ENCODE measurements around the gene ASIC3.

ASIC3 gene

GRCh38 chr7:151001546-151001945 lies 46.8 kb upstream of the ASIC3 start:
- Histone ChIP-seq H4K91ac (ENCODE audit: low read length) (no peak overlapping the region), H3K4me2 (ENCODE audit: low read length, poor library complexity, severe bottlenecking) (no peak overlapping the region), H3K4me1 (ENCODE audit: control insufficient read depth, insufficient read depth, low read depth, low read length) (peaks cover 2% of the 10 kb centered on the region), H3K27me3 (ENCODE audit: control insufficient read depth in 1 of 2, insufficient read depth in 1 of 2, low read length in 2 of 2) (peaks cover 28 to 66% of the 10 kb centered on the region in 2 experiments), H2BK5ac (ENCODE audit: low read depth, low read length, poor library complexity, severe bottlenecking) (no peak overlapping the region), H3K9me3 (ENCODE audit: control insufficient read depth, low read length) (no peaks in the 10 kb centered on the region), H3K36me3 (ENCODE audit: control insufficient read depth in 1 of 2, insufficient read depth in 2 of 2, low read depth in 1 of 2, low read length in 2 of 2) (no peaks in the 10 kb centered on the region), H3K23ac (ENCODE audit: low read length in 2 of 2) (no peak overlapping the region), H2BK15ac (ENCODE audit: low read depth, poor library complexity, severe bottlenecking) (no peak overlapping the region), H2AK5ac (ENCODE audit: low read length, severe bottlenecking) (no peak overlapping the region), H3K14ac (ENCODE audit: low read length in 2 of 2) (no peak overlapping the region), H3K27ac (ENCODE audit: low read length, poor library complexity, severe bottlenecking) (no peak overlapping the region), H2AFZ (ENCODE audit: low read depth, low read length) (no peak overlapping the region), H3K18ac (ENCODE audit: low read depth in 1 of 2, low read length in 2 of 2) (no peak overlapping the region), H3K4ac (ENCODE audit: low read depth in 1 of 2, low read length in 2 of 2) (no peak overlapping the region), H3K9ac (ENCODE audit: low read length) (no peak overlapping the region), H2BK120ac (ENCODE audit: low read depth, low read length) (no peak overlapping the region), H3K79me1 (replicated peaks; ENCODE audit: low read length, poor library complexity, severe bottlenecking) (no peaks in the 10 kb centered on the region), H4K8ac (ENCODE audit: low read length) (no peak overlapping the region), H3K4me3 (ENCODE audit: insufficient read depth in 1 of 2, low read depth in 1 of 2, low read length in 2 of 2) (no peak overlapping the region), H2BK12ac (ENCODE audit: low read length in 2 of 2) (no peak overlapping the region)
- DNase-seq, result no peak
- 95% methylated on average over 16 of the region's 16 CpGs for WGBS

- H3K4me3 ChIP-seq (ENCODE audit: insufficient read depth in 1 of 2, low read depth in 1 of 2, low read length in 2 of 2), result no peak overlapping the region
- peaks cover 8% of the 10 kb centered on the region for H3K4me1 ChIP-seq (ENCODE audit: control insufficient read depth, insufficient read depth, low read depth, low read length)
- H3K27me3 ChIP-seq (ENCODE audit: control insufficient read depth in 1 of 2, insufficient read depth in 1 of 2, low read length in 2 of 2), result peaks cover 43 to 61% of the 10 kb centered on the region in 2 experiments
- H2AFZ ChIP-seq (ENCODE audit: low read depth, low read length), result no peak overlapping the region
- H3K18ac ChIP-seq (ENCODE audit: low read depth in 1 of 2, low read length in 2 of 2), result no peak overlapping the region
- no peak overlapping the region for H4K8ac ChIP-seq (ENCODE audit: low read length)
- no peak overlapping the region for H3K4me2 ChIP-seq (ENCODE audit: low read length, poor library complexity, severe bottlenecking)
- H3K79me1 ChIP-seq (replicated peaks; ENCODE audit: low read length, poor library complexity, severe bottlenecking), result no peaks in the 10 kb centered on the region
- no peaks in the 10 kb centered on the region for H3K9me3 ChIP-seq (ENCODE audit: control insufficient read depth, low read length)
- H2AK5ac ChIP-seq (ENCODE audit: low read length, severe bottlenecking), result no peak overlapping the region
- H3K23ac ChIP-seq (ENCODE audit: low read length in 2 of 2), result no peak overlapping the region
- H2BK12ac ChIP-seq (ENCODE audit: low read length in 2 of 2), result no peak overlapping the region
- WGBS, result 79% methylated on average over 12 of the region's 12 CpGs
- no peak overlapping the region for H3K9ac ChIP-seq (ENCODE audit: low read length)
- no peak overlapping the region for H2BK5ac ChIP-seq (ENCODE audit: low read depth, low read length, poor library complexity, severe bottlenecking)
- H2BK120ac ChIP-seq (ENCODE audit: low read depth, low read length), result no peak overlapping the region
- H4K91ac ChIP-seq (ENCODE audit: low read length), result no peak overlapping the region
- H3K27ac ChIP-seq (ENCODE audit: low read length, poor library complexity, severe bottlenecking), result no peak overlapping the region
- H3K14ac ChIP-seq (ENCODE audit: low read length in 2 of 2), result no peak overlapping the region
- H2BK15ac ChIP-seq (ENCODE audit: low read depth, poor library complexity, severe bottlenecking), result no peak overlapping the region
- H3K4ac ChIP-seq (ENCODE audit: low read depth in 1 of 2, low read length in 2 of 2), result no peak overlapping the region
- DNase-seq, result no peak
- no peaks in the 10 kb centered on the region for H3K36me3 ChIP-seq (ENCODE audit: control insufficient read depth in 1 of 2, insufficient read depth in 2 of 2, low read depth in 1 of 2, low read length in 2 of 2)
These were observed 44.8 kb upstream of the ASIC3 start for GRCh38 chr7:151003572-151003971.

GRCh38 chr7:151005566-151005965 lies 42.8 kb upstream of the ASIC3 start:
- Histone ChIP-seq H3K79me1 (replicated peaks; ENCODE audit: low read length, poor library complexity, severe bottlenecking) (no peaks in the 10 kb centered on the region), H4K91ac (ENCODE audit: low read length) (no peak overlapping the region), H2BK15ac (ENCODE audit: low read depth, poor library complexity, severe bottlenecking) (no peak overlapping the region), H2BK12ac (ENCODE audit: low read length in 2 of 2) (no peak overlapping the region), H3K36me3 (ENCODE audit: control insufficient read depth in 1 of 2, insufficient read depth in 2 of 2, low read depth in 1 of 2, low read length in 2 of 2) (no peaks in the 10 kb centered on the region), H3K27me3 (ENCODE audit: control insufficient read depth in 1 of 2, insufficient read depth in 1 of 2, low read length in 2 of 2) (peaks cover 46 to 52% of the 10 kb centered on the region in 2 experiments), H3K4me1 (ENCODE audit: control insufficient read depth, insufficient read depth, low read depth, low read length) (peaks cover 20% of the 10 kb centered on the region), H3K23ac (ENCODE audit: low read length in 2 of 2) (no peak overlapping the region), H3K18ac (ENCODE audit: low read depth in 1 of 2, low read length in 2 of 2) (no peak overlapping the region), H3K9me3 (ENCODE audit: control insufficient read depth, low read length) (no peaks in the 10 kb centered on the region), H3K4ac (ENCODE audit: low read depth in 1 of 2, low read length in 2 of 2) (no peak overlapping the region), H3K4me2 (ENCODE audit: low read length, poor library complexity, severe bottlenecking) (no peak overlapping the region), H3K4me3 (ENCODE audit: insufficient read depth in 1 of 2, low read depth in 1 of 2, low read length in 2 of 2) (no peak overlapping the region), H2AFZ (ENCODE audit: low read depth, low read length) (no peak overlapping the region), H2BK5ac (ENCODE audit: low read depth, low read length, poor library complexity, severe bottlenecking) (no peak overlapping the region), H4K8ac (ENCODE audit: low read length) (no peak overlapping the region), H2AK5ac (ENCODE audit: low read length, severe bottlenecking) (no peak overlapping the region), H3K14ac (ENCODE audit: low read length in 2 of 2) (no peak overlapping the region), H3K27ac (ENCODE audit: low read length, poor library complexity, severe bottlenecking) (no peak overlapping the region), H3K9ac (ENCODE audit: low read length) (no peak overlapping the region), H2BK120ac (ENCODE audit: low read depth, low read length) (no peak overlapping the region)
- WGBS, result 90% methylated on average over 8 of the region's 9 CpGs
- DNase-seq, result no peak

- Histone ChIP-seq H3K23ac (ENCODE audit: low read length in 2 of 2) (no peak overlapping the region), H3K4me2 (ENCODE audit: low read length, poor library complexity, severe bottlenecking) (no peak overlapping the region), H2BK15ac (ENCODE audit: low read depth, poor library complexity, severe bottlenecking) (peak overlapping the region; percentile 88), H2AK5ac (ENCODE audit: low read length, severe bottlenecking) (no peak overlapping the region), H3K9me3 (ENCODE audit: control insufficient read depth, low read length) (no peaks in the 10 kb centered on the region), H4K91ac (ENCODE audit: low read length) (peak overlapping the region; percentile 91), H3K27ac (ENCODE audit: low read length, poor library complexity, severe bottlenecking) (no peak overlapping the region), H3K4ac (ENCODE audit: low read depth in 1 of 2, low read length in 2 of 2) (peak overlapping the region in 1 of 2 experiments; percentile 57), H3K9ac (ENCODE audit: low read length) (no peak overlapping the region), H4K8ac (ENCODE audit: low read length) (no peak overlapping the region), H3K18ac (ENCODE audit: low read depth in 1 of 2, low read length in 2 of 2) (peak overlapping the region in 1 of 2 experiments; percentile 37), H3K27me3 (ENCODE audit: control insufficient read depth in 1 of 2, insufficient read depth in 1 of 2, low read length in 2 of 2) (peaks cover 42 to 47% of the 10 kb centered on the region in 2 experiments), H2BK5ac (ENCODE audit: low read depth, low read length, poor library complexity, severe bottlenecking) (no peak overlapping the region), H3K79me1 (replicated peaks; ENCODE audit: low read length, poor library complexity, severe bottlenecking) (no peaks in the 10 kb centered on the region), H3K4me1 (ENCODE audit: control insufficient read depth, insufficient read depth, low read depth, low read length) (peaks cover 22% of the 10 kb centered on the region), H3K14ac (ENCODE audit: low read length in 2 of 2) (no peak overlapping the region), H2BK12ac (ENCODE audit: low read length in 2 of 2) (peak overlapping the region; percentile 28 to 81), H3K36me3 (ENCODE audit: control insufficient read depth in 1 of 2, insufficient read depth in 2 of 2, low read depth in 1 of 2, low read length in 2 of 2) (no peaks in the 10 kb centered on the region), H2AFZ (ENCODE audit: low read depth, low read length) (no peak overlapping the region), H3K4me3 (ENCODE audit: insufficient read depth in 1 of 2, low read depth in 1 of 2, low read length in 2 of 2) (no peak overlapping the region), H2BK120ac (ENCODE audit: low read depth, low read length) (no peak overlapping the region)
- WGBS, result 90% methylated on average over 23 of the region's 23 CpGs
- no peak for DNase-seq
These were observed 41.6 kb upstream of the ASIC3 start for GRCh38 chr7:151006590-151007300.
